ENCODE data around the gene CNTNAP2. TPM values are rescaled to one million over a fixed set of nuclear protein-coding genes. Genes with fewer than 3 reads are reported as not detected.

CNTNAP2 gene
- total and polyA plus RNA-seq, 4 donors: 0.14 to 2.3 (median 1.1) TPM

- no peak for TF ChIP-seq CTCF (IDR thresholded peaks at IDR 0.05; ENCODE audit: low read depth, low read length, missing input control)
Measured at GRCh38 chr7:147261693-147262092, 1145.1 kb downstream of the CNTNAP2 start (continued).

- Histone ChIP-seq H3K4me1 (ENCODE audit: control insufficient read depth in 4 of 4, insufficient read depth in 4 of 4, low read length in 3 of 4) (no peaks in the 10 kb centered on the region), H3K36me3 (ENCODE audit: control insufficient read depth in 4 of 4, insufficient read depth in 3 of 4, low read depth in 1 of 4, low read length in 3 of 4) (no peaks in the 10 kb centered on the region), H3K4me3 (ENCODE audit: low read depth in 1 of 3, low read length in 3 of 3) (no peak overlapping the region), H3K27me3 (ENCODE audit: control insufficient read depth in 4 of 4, insufficient read depth in 4 of 4, low read length in 3 of 4) (no peaks in the 10 kb centered on the region), H3K27ac (ENCODE audit: low read depth in 1 of 2, low read length in 2 of 2) (no peak overlapping the region), H3K9me3 (ENCODE audit: control insufficient read depth in 4 of 4, low read length in 3 of 4) (no peaks in the 10 kb centered on the region), H3K9ac (ENCODE audit: low read depth in 1 of 2, low read length in 2 of 2) (no peak overlapping the region)
- 80% methylated on average over 8 of the region's 8 CpGs for WGBS
- DNase-seq (ENCODE audit: low spot score): no peak
- TF ChIP-seq JUND (IDR thresholded peaks at IDR 0.05): no peak
- no peak for TF ChIP-seq FOXA1 (IDR thresholded peaks at IDR 0.05)
Measured at GRCh38 chr7:147265528-147265927, 1148.9 kb downstream of the CNTNAP2 start.

- peaks cover 0 to 2% (median 0%) of the 10 kb centered on the region in 4 donors for H3K27me3 ChIP-seq (ENCODE audit: control insufficient read depth in 4 of 4, insufficient read depth in 4 of 4, low read length in 3 of 4)
- 79% methylated on average over 1 of the region's 1 CpG for WGBS
- TF ChIP-seq TAF1 (conservative IDR thresholded peaks at IDR 0.05): no peak
- no peak for TF ChIP-seq RAD21 (IDR thresholded peaks at IDR 0.05)
- no peak for TF ChIP-seq GABPA (IDR thresholded peaks at IDR 0.05 in 1 of 2, conservative IDR thresholded peaks at IDR 0.05 in 1 of 2)
- no peak for TF ChIP-seq RXRA (IDR thresholded peaks at IDR 0.05)
- no peak for TF ChIP-seq SP1 (IDR thresholded peaks at IDR 0.05)
- TF ChIP-seq MAX (IDR thresholded peaks at IDR 0.05): no peak
- TF ChIP-seq JUND (IDR thresholded peaks at IDR 0.05): no peak
Measured at GRCh38 chr7:147276106-147276505, 1159.5 kb downstream of the CNTNAP2 start.

GRCh38 chr7:147276783-147277370, 1160.3 kb downstream of the CNTNAP2 start:
- WGBS: 68% methylated on average over 6 of the region's 6 CpGs
- H3K9me3 ChIP-seq (ENCODE audit: control insufficient read depth in 4 of 4, low read length in 3 of 4): peaks cover 0 to 4% (median 0%) of the 10 kb centered on the region in 4 donors
- DNase-seq (ENCODE audit: low spot score): no peak
- H3K9ac ChIP-seq (ENCODE audit: low read depth in 1 of 2, low read length in 2 of 2): no peak overlapping the region
- H3K36me3 ChIP-seq (ENCODE audit: control insufficient read depth in 4 of 4, insufficient read depth in 3 of 4, low read depth in 1 of 4, low read length in 3 of 4): no peaks in the 10 kb centered on the region
- H3K4me1 ChIP-seq (ENCODE audit: control insufficient read depth in 4 of 4, insufficient read depth in 4 of 4, low read length in 3 of 4): no peaks in the 10 kb centered on the region
- H3K4me3 ChIP-seq (ENCODE audit: low read depth in 1 of 3, low read length in 3 of 3): no peak overlapping the region
- TF ChIP-seq SP1 (IDR thresholded peaks at IDR 0.05) (no peak), ATF3 (IDR thresholded peaks at IDR 0.05) (no peak), EGR1 (IDR thresholded peaks at IDR 0.05; ENCODE audit: low read depth in 2 of 2) (no peak), GABPA (IDR thresholded peaks at IDR 0.05 in 1 of 2, conservative IDR thresholded peaks at IDR 0.05 in 1 of 2) (no peak), HNF4G (IDR thresholded peaks at IDR 0.05) (no peak), FOXA1 (IDR thresholded peaks at IDR 0.05) (no peak)
- no peak overlapping the region for H3K27ac ChIP-seq (ENCODE audit: low read depth in 1 of 2, low read length in 2 of 2)
- H3K27me3 ChIP-seq (ENCODE audit: control insufficient read depth in 4 of 4, insufficient read depth in 4 of 4, low read length in 3 of 4): peaks cover 0 to 2% (median 0%) of the 10 kb centered on the region in 4 donors

More at GRCh38 chr7:147276106-147276505, 1159.5 kb downstream of the CNTNAP2 start:
- no peaks in the 10 kb centered on the region for H3K4me1 ChIP-seq (ENCODE audit: control insufficient read depth in 4 of 4, insufficient read depth in 4 of 4, low read length in 3 of 4)
- no peak overlapping the region for H3K4me3 ChIP-seq (ENCODE audit: low read depth in 1 of 3, low read length in 3 of 3)
- H3K36me3 ChIP-seq (ENCODE audit: control insufficient read depth in 4 of 4, insufficient read depth in 3 of 4, low read depth in 1 of 4, low read length in 3 of 4): no peaks in the 10 kb centered on the region
- no peak overlapping the region for H3K9ac ChIP-seq (ENCODE audit: low read depth in 1 of 2, low read length in 2 of 2)
- DNase-seq (ENCODE audit: low spot score): no peak
- peaks cover 0 to 4% (median 0%) of the 10 kb centered on the region in 4 donors for H3K9me3 ChIP-seq (ENCODE audit: control insufficient read depth in 4 of 4, low read length in 3 of 4)
- no peak overlapping the region for H3K27ac ChIP-seq (ENCODE audit: low read depth in 1 of 2, low read length in 2 of 2)
